T47D (cell line): ENCODE measurements around the gene CERS6.

Experiments used
- DNase-seq, 2 experiments: peaks; one replicate each; pipeline versions ENCODE4 v3.0.0 to v3.0.0-alpha.2; 2011 to 2012; ENCODE audit warnings: low read depth in 1 of 2, low spot score in 1 of 2
- JUND ChIP-seq: IDR thresholded peaks from 2 replicates; pipeline ENCODE4 v1.6.1; 2012; ENCODE audit warnings: low read depth
- in situ Hi-C: cut with HindIII; loops from 2 replicates; pipeline ENCODE4 v1.10.0; 2016; ENCODE audit warnings: low sequenced_read_pairs, low pct_unique_long_range_greater_than_20kb

Gene CERS6

GRCh38 chr2:168805615-168806014, 349.5 kb downstream of the CERS6 start:
- in situ Hi-C loops: no loop called here
- no peak for DNase-seq
- TF ChIP-seq JUND: no peak

GRCh38 chr2:168809537-168809936, 353.5 kb downstream of the CERS6 start:
- no peak for DNase-seq
- in situ Hi-C loops: no loop called here
- no peak for TF ChIP-seq JUND

GRCh38 chr2:168810235-168810634, 354.2 kb downstream of the CERS6 start:
- no peak for TF ChIP-seq JUND
- no peak for DNase-seq
- in situ Hi-C loops: no loop called here

GRCh38 chr2:168811696-168812095, 355.6 kb downstream of the CERS6 start:
- in situ Hi-C loops: no loop called here
- TF ChIP-seq JUND: no peak
- DNase-seq: no peak

- DNase-seq: no peak
- in situ Hi-C loops: no loop called here
- TF ChIP-seq JUND: no peak
Measured at GRCh38 chr2:168814046-168814445, 358.0 kb downstream of the CERS6 start.

GRCh38 chr2:168814939-168815907, 359.2 kb downstream of the CERS6 start:
- in situ Hi-C loops: no loop called here
- DNase-seq: no peak
- no peak for TF ChIP-seq JUND

GRCh38 chr2:168816369-168816768, 360.3 kb downstream of the CERS6 start:
- no peak for TF ChIP-seq JUND
- DNase-seq: no peak
- in situ Hi-C loops: no loop called here

- in situ Hi-C loops: no loop called here
- TF ChIP-seq JUND: no peak
- DNase-seq: no peak
Measured at GRCh38 chr2:168819050-168819715, 363.1 kb downstream of the CERS6 start.

- in situ Hi-C loops: no loop called here
- no peak for TF ChIP-seq JUND
- no peak for DNase-seq
Measured at GRCh38 chr2:168819829-168820489, 363.9 kb downstream of the CERS6 start.

- TF ChIP-seq JUND: no peak
- in situ Hi-C loops: no loop called here
- DNase-seq: no peak
Measured at GRCh38 chr2:168821577-168821976, 365.5 kb downstream of the CERS6 start.

GRCh38 chr2:168821992-168822391, 365.9 kb downstream of the CERS6 start:
- in situ Hi-C loops: no loop called here
- no peak for DNase-seq
- no peak for TF ChIP-seq JUND
